Chondrocyte (in vitro differentiated cells): ENCODE data around the gene NPC1. TPM values are rescaled to one million over a fixed set of nuclear protein-coding genes. Genes with fewer than 3 reads are reported as not detected.

Source experiments
- DNase-seq: peaks from one replicate; pipeline ENCODE4 v3.0.0; 2021; ENCODE audit warnings: mixed read lengths, low spot score
- H3K27ac Mint-ChIP-seq: one replicate; pipeline ENCODE4 v1.8.0; 2021; ENCODE audit warnings: mild to moderate bottlenecking, moderate library complexity, mixed read lengths; ENCODE audit not compliant: unreplicated experiment
- H3K27me3 Mint-ChIP-seq: 2 replicates; pipeline ENCODE4 v1.8.0; 2021; ENCODE audit warnings: low read depth, mixed read lengths
- H3K36me3 Mint-ChIP-seq: 2 replicates; pipeline ENCODE4 v1.8.0; 2021; ENCODE audit warnings: low read depth, mixed read lengths
- H3K4me1 Mint-ChIP-seq: 2 replicates; pipeline ENCODE4 v1.8.0; 2021; ENCODE audit warnings: low read depth, mild to moderate bottlenecking, mixed read lengths
- H3K4me3 Mint-ChIP-seq: one replicate; pipeline ENCODE4 v1.8.0; 2021; ENCODE audit warnings: mild to moderate bottlenecking, moderate library complexity, mixed read lengths; ENCODE audit not compliant: unreplicated experiment
- H3K9me3 Mint-ChIP-seq: 2 replicates; pipeline ENCODE4 v1.8.0; 2021; ENCODE audit warnings: low read depth, mixed read lengths
- total RNA-seq: library from RNA; stranded (reverse); gene quantifications from 3 replicates; pipeline ENCODE4 v1.2.1, GENCODE V29; 2021
- TF ChIP-seq, protein P1 (sequence below): fragments of 200-600 bp; sonication (generic); IDR thresholded peaks from 2 replicates; pipeline ENCODE4 v1.5.0; 2021; ENCODE audit warnings: antibody characterized with exemption, mild to moderate bottlenecking, moderate library complexity

NPC1 gene
- total RNA-seq, 1 donor from 2014 or later = 48.2 TPM

DNA sequence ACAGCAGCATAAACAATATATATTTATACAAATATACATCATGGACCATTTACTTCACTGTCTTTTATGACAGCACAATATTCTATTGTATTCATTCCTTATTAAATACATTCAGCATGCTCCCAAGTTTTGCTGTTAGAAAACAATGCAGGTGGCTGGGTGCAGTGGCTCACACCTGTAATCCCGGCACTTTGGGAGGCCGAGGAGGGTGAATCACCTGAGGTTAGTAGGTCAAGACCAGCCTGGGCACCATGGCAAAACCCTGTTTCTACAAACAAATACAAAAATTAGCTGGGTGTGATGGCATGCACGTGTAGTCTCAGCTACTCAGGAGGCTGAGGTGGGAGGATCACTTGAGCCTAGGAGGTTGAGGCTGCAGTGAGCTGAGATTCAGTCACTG, 39.0 kb downstream of the NPC1 start:
- no peak overlapping the region for H3K4me3 Mint-ChIP-seq
- TF ChIP-seq, protein P1, sequence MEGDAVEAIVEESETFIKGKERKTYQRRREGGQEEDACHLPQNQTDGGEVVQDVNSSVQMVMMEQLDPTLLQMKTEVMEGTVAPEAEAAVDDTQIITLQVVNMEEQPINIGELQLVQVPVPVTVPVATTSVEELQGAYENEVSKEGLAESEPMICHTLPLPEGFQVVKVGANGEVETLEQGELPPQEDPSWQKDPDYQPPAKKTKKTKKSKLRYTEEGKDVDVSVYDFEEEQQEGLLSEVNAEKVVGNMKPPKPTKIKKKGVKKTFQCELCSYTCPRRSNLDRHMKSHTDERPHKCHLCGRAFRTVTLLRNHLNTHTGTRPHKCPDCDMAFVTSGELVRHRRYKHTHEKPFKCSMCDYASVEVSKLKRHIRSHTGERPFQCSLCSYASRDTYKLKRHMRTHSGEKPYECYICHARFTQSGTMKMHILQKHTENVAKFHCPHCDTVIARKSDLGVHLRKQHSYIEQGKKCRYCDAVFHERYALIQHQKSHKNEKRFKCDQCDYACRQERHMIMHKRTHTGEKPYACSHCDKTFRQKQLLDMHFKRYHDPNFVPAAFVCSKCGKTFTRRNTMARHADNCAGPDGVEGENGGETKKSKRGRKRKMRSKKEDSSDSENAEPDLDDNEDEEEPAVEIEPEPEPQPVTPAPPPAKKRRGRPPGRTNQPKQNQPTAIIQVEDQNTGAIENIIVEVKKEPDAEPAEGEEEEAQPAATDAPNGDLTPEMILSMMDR = no peak
- H3K36me3 Mint-ChIP-seq = peaks cover 33% of the 10 kb centered on the region
- DNase-seq = no peak
- H3K4me1 Mint-ChIP-seq = peaks cover 5% of the 10 kb centered on the region
- no peaks in the 10 kb centered on the region for H3K27me3 Mint-ChIP-seq
- H3K9me3 Mint-ChIP-seq = no peaks in the 10 kb centered on the region
- peak overlapping the region; percentile 15 for H3K27ac Mint-ChIP-seq

DNA sequence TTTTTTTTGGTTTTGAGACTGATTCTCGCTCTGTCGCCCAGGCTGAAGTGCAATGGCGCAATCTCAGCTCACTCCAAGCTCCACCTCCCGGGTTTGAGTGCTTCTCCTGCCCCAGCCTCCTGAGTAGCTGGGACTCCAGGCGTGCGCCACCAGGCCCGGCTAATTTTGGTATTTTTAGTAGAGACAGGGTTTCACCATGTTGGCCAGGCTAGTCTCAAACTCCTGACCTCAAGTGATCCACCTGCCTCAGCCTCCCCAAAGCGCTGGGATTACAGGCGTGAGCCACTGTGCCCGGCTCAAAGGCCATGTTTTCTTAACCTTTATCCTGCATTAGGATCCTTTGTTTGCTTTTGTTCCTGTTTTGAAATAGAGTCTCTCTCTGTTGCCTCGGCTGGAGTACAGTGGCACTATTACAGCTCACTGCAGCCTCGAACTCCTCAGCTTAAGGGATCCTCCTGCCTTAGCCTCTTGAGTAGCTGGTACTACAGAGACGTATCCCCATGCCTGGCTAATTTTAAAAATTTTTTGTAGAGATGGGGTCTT, 41.0 kb downstream of the NPC1 start:
- Mint-ChIP-seq H3K27ac (no peak overlapping the region), H3K36me3 (peaks cover 34% of the 10 kb centered on the region), H3K9me3 (no peaks in the 10 kb centered on the region), H3K27me3 (no peaks in the 10 kb centered on the region), H3K4me1 (peaks cover 5% of the 10 kb centered on the region), H3K4me3 (no peak overlapping the region)
- DNase-seq = no peak
- TF ChIP-seq, protein P1 = no peak

DNA sequence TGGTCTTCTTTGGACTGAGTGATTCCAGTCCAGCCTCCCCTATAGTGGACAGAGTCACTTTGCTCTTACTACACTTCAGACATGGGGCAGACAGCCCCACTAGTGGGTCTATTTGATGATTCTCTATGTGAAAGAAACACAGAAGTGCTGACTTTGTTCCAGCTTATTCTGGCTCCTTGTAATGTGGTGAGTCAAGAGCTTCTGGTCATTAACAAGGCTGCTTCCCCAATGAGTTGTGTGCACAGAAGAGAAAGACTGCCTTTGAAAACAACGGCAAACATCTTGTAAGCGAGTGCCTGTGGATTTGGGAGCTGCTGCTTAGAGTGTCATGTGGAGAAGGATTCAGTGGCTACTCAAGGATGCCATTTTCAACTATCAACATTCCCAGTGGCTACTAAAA, 43.8 kb downstream of the NPC1 start:
- no peak overlapping the region for H3K4me3 Mint-ChIP-seq
- peaks cover 41% of the 10 kb centered on the region for H3K36me3 Mint-ChIP-seq
- H3K4me1 Mint-ChIP-seq = peaks cover 9% of the 10 kb centered on the region

DNA sequence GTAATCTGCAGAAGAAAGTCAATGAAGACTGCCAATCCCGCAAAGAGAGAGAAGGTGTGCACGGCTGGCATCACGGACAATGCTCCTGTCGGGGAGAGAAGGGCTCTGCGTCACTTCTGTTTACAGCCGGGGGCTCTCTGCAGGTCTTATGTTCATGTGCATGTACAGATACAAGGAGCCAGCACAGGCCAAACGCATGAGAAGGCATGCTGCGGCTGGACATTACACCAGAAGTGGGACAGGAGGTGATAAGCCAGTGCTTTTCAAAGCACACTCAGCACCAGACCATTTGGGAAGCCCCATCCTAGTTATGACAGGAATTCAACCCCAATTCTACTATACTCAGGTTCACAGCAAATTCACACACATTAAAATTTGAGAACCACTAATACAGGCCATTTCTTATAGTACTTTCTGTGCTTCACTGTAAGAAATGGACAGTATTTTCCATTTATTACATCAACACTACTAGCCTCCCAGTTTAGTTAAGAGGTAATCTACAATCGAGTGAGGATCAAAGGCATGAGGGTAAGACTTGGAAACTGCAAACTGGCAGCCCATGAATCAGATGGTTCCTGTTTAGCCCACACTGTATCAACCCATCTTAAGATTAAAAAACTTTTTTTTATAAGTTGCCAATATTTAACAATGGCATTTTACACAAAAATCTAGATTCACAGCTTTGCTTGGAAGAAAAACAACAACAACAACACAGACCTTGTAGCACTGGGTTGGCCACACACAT, 44.8 kb downstream of the NPC1 start:
- Mint-ChIP-seq H3K4me3 (no peak overlapping the region), H3K27me3 (no peaks in the 10 kb centered on the region), H3K9me3 (no peaks in the 10 kb centered on the region), H3K27ac (no peak overlapping the region), H3K4me1 (peaks cover 8% of the 10 kb centered on the region), H3K36me3 (peaks cover 42% of the 10 kb centered on the region)
- TF ChIP-seq, protein P1 = no peak
- DNase-seq = no peak

More for the DNA sequence above, 43.8 kb downstream of the NPC1 start:
- DNase-seq = no peak
- TF ChIP-seq, protein P1 = no peak
- Mint-ChIP-seq H3K27ac (no peak overlapping the region), H3K27me3 (no peaks in the 10 kb centered on the region), H3K9me3 (no peaks in the 10 kb centered on the region)

DNA sequence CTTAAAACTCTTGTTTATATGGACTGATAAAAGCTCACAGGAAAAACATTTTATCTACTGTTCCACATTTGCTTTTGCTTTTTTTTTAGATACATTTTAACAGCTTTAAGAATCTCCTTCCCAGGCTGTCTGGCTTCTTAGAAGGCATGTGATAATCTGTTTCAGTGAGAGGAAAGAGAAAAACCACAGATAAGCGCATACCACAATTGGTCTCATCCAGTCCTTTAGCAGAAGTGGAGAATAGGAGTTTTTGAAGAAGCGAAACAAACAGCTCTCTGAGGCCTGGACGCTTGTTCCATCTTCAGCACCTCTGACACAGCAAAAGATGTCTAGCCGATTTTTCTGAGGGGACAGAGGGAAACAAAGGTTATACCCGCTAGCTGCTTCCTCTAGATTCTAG, 45.4 kb downstream of the NPC1 start:
- H3K36me3 Mint-ChIP-seq = peaks cover 44% of the 10 kb centered on the region
- peaks cover 8% of the 10 kb centered on the region for H3K4me1 Mint-ChIP-seq
- TF ChIP-seq, protein P1 = no peak
- no peaks in the 10 kb centered on the region for H3K9me3 Mint-ChIP-seq
- H3K27me3 Mint-ChIP-seq = no peaks in the 10 kb centered on the region
- no peak for DNase-seq
- H3K27ac Mint-ChIP-seq = peak overlapping the region; percentile 32
- H3K4me3 Mint-ChIP-seq = no peak overlapping the region
